Esophagus muscularis mucosa (tissue), 4 donors: Measurements from ENCODE around the gene MPC1. TPM values are rescaled to one million over a fixed set of nuclear protein-coding genes. Genes with fewer than 3 reads are reported as not detected.

Experiments used
- DNase-seq: peaks from one replicate; pipeline ENCODE4 v3.0.0-alpha.2; 2017; ENCODE audit errors: extremely low spot score
- H3K27ac ChIP-seq, 4 donors: fragments of 200-600 bp; sonication (generic); replicated peaks in 1 of 4; 1 replicate in 3 of 4; 2 replicates in 1 of 4; pipeline ENCODE4 v1.5.1; 2016 to 2019; ENCODE audit warnings: mild to moderate bottlenecking in 1 of 4
- H3K27me3 ChIP-seq, 4 donors: fragments of 200-600 bp; sonication (generic); one replicate each; pipeline versions ENCODE4 v1.5.1 to v1.6.0; 2016 to 2019
- H3K36me3 ChIP-seq, 4 donors: fragments of 200-600 bp; sonication (generic); one replicate each; pipeline ENCODE4 v1.5.1; 2016 to 2019
- H3K4me1 ChIP-seq, 4 donors: fragments of 200-600 bp; sonication (generic); one replicate each; pipeline ENCODE4 v1.5.1; 2016 to 2019
- H3K4me3 ChIP-seq, 4 donors: fragments of 200-600 bp; sonication (generic); 1 replicate in 2 of 4; 2 replicates in 2 of 4; pipeline ENCODE4 v1.5.1; 2016 to 2019; ENCODE audit warnings: mild to moderate bottlenecking in 4 of 4, moderate library complexity in 1 of 4
- H3K9me3 ChIP-seq, 4 donors: fragments of 200-600 bp; sonication (generic); 1 replicate in 3 of 4; 2 replicates in 1 of 4; pipeline ENCODE4 v1.5.1; 2016 to 2019
- CTCF ChIP-seq, 3 experiments: fragments of 200-600 bp in 2 of 3; fragments of 450-650 bp in 1 of 3; sonication (generic) in 2 of 3; IDR thresholded peaks; one replicate each; pipeline ENCODE4 v1.5.1; 2017 to 2019; ENCODE audit warnings: antibody characterized with exemption in 3 of 3, mild to moderate bottlenecking in 2 of 3, moderate library complexity in 1 of 3
- EP300 ChIP-seq: sonication (generic); formaldehyde crosslinking; IDR thresholded peaks from one replicate; pipeline ENCODE4 v1.6.1; 2017; ENCODE audit warnings: antibody characterized with exemption
- POLR2A ChIP-seq: fragments of 450-650 bp; IDR thresholded peaks from one replicate; pipeline ENCODE4 v1.6.1; 2017; ENCODE audit warnings: antibody characterized with exemption, moderate library complexity, mild to moderate bottlenecking, low read depth
- POLR2AphosphoS5 ChIP-seq, 2 donors: sonication (generic); formaldehyde crosslinking; IDR thresholded peaks; one replicate each; pipeline ENCODE4 v1.6.1; 2017; ENCODE audit warnings: antibody characterized with exemption in 2 of 2
- WGBS: methylation state at CpG from one replicate; pipeline ENCODE4 v1.1.5; 2018; 5-methylcytosine and 5-hydroxymethylcytosine counted together
- intact Hi-C: fragments of 100-400 bp; cut with DNase I; formaldehyde crosslinking; loops from one replicate; pipeline ENCODE4 v1.15.1; 2023
- total RNA-seq, 4 donors: library from RNA; depleted of rRNA; stranded (reverse); fragments of >200 nt; gene quantifications; one replicate each; pipeline versions ENCODE4 v1.1.0 to v1.2.1, GENCODE V29; 2016

Gene MPC1
- total RNA-seq, 4 donors from 2014 or later, result 54.7 to 68.1 (median 63.1) TPM

- 74% methylated on average over 4 of the region's 4 CpGs for WGBS
- DNase-seq, result no peak
- TF ChIP-seq EP300 (no peak), CTCF (IDR thresholded peaks at IDR 0.05) (no peak), POLR2A (no peak), POLR2AphosphoS5 (IDR thresholded peaks at IDR 0.05) (no peak)
- intact Hi-C loops, result loop anchor here (5.0 kb wide), 1 partner anchor 47 kb away; no protein-coding TSS in a partner anchor
- Histone ChIP-seq H3K27me3 (no peaks in the 10 kb centered on the region), H3K4me1 (peaks cover 14 to 36% (median 24%) of the 10 kb centered on the region in 4 donors), H3K4me3 (no peak overlapping the region), H3K27ac (no peak overlapping the region), H3K36me3 (no peaks in the 10 kb centered on the region), H3K9me3 (no peaks in the 10 kb centered on the region)
Observed at GRCh38 chr6:166379800-166380199, 2.9 kb downstream of the MPC1 start.

- H3K4me3 ChIP-seq, result no peak overlapping the region
- DNase-seq, result no peak
- intact Hi-C loops, result loop anchor here (5.0 kb wide), 1 partner anchor 47 kb away; no protein-coding TSS in a partner anchor
- no peak for TF ChIP-seq POLR2A
- H3K27me3 ChIP-seq, result no peaks in the 10 kb centered on the region
- H3K9me3 ChIP-seq, result no peaks in the 10 kb centered on the region
- H3K27ac ChIP-seq, result no peak overlapping the region
- H3K4me1 ChIP-seq, result peaks cover 12 to 30% (median 21%) of the 10 kb centered on the region in 4 donors
- 90% methylated on average over 1 of the region's 1 CpG for WGBS
- H3K36me3 ChIP-seq, result no peaks in the 10 kb centered on the region
Observed at GRCh38 chr6:166379103-166379586, 3.6 kb downstream of the MPC1 start.

GRCh38 chr6:166377721-166378120 lies 5.0 kb downstream of the MPC1 start:
- Histone ChIP-seq H3K27me3 (no peaks in the 10 kb centered on the region), H3K27ac (no peak overlapping the region), H3K9me3 (no peaks in the 10 kb centered on the region), H3K4me3 (no peak overlapping the region), H3K36me3 (no peaks in the 10 kb centered on the region), H3K4me1 (peaks cover 8 to 26% (median 17%) of the 10 kb centered on the region in 4 donors)
- WGBS, result 45% methylated on average over 2 of the region's 2 CpGs
- intact Hi-C loops, result loop anchor here (5.0 kb wide), 1 partner anchor 45 kb away; no protein-coding TSS in a partner anchor
- TF ChIP-seq POLR2AphosphoS5 (IDR thresholded peaks at IDR 0.05), result no peak
- TF ChIP-seq CTCF (IDR thresholded peaks at IDR 0.05), result no peak
- no peak for TF ChIP-seq POLR2A
- no peak for TF ChIP-seq EP300
- DNase-seq, result no peak

- H3K36me3 ChIP-seq, result peaks cover 0 to under 1% (median 0%) of the 10 kb centered on the region in 4 donors
- H3K27me3 ChIP-seq, result no peaks in the 10 kb centered on the region
- H3K4me3 ChIP-seq, result no peak overlapping the region
- TF ChIP-seq POLR2A (no peak), POLR2AphosphoS5 (IDR thresholded peaks at IDR 0.05) (no peak)
- H3K27ac ChIP-seq, result no peak overlapping the region
- intact Hi-C loops, result loop anchor here (5.0 kb wide), 1 partner anchor 43 kb away; no protein-coding TSS in a partner anchor
- 100% methylated on average over 1 of the region's 1 CpG for WGBS
- H3K4me1 ChIP-seq, result peaks cover 6 to 11% (median 6%) of the 10 kb centered on the region in 4 donors
- no peaks in the 10 kb centered on the region for H3K9me3 ChIP-seq
- no peak for DNase-seq
Observed at GRCh38 chr6:166375013-166375412, 7.7 kb downstream of the MPC1 start.

- no peak for DNase-seq
- Histone ChIP-seq H3K36me3 (peaks cover 0 to 19% (median 2%) of the 10 kb centered on the region in 4 donors), H3K27ac (no peak overlapping the region), H3K4me1 (peaks cover 4 to 22% (median 6%) of the 10 kb centered on the region in 4 donors), H3K27me3 (no peaks in the 10 kb centered on the region), H3K4me3 (no peak overlapping the region), H3K9me3 (no peaks in the 10 kb centered on the region)
- WGBS, result 91% methylated on average over 3 of the region's 3 CpGs
- intact Hi-C loops, result no loop called here
- TF ChIP-seq EP300, result no peak
- no peak for TF ChIP-seq CTCF (IDR thresholded peaks at IDR 0.05)
- no peak for TF ChIP-seq POLR2A
- TF ChIP-seq POLR2AphosphoS5 (IDR thresholded peaks at IDR 0.05), result no peak
Observed at GRCh38 chr6:166370489-166370888, 12.3 kb downstream of the MPC1 start.
